GM21528 (cell line): Measurements from ENCODE around the gene SH3TC2.

Source experiments
- ATAC-seq: cut with Tn5 transposase; IDR thresholded peaks from one replicate; pipeline ENCODE4 v1.9.1; 2021; ENCODE audit warnings: mild to moderate bottlenecking, moderate library complexity; ENCODE audit not compliant: unreplicated experiment, low FRiP score

Gene SH3TC2

DNA sequence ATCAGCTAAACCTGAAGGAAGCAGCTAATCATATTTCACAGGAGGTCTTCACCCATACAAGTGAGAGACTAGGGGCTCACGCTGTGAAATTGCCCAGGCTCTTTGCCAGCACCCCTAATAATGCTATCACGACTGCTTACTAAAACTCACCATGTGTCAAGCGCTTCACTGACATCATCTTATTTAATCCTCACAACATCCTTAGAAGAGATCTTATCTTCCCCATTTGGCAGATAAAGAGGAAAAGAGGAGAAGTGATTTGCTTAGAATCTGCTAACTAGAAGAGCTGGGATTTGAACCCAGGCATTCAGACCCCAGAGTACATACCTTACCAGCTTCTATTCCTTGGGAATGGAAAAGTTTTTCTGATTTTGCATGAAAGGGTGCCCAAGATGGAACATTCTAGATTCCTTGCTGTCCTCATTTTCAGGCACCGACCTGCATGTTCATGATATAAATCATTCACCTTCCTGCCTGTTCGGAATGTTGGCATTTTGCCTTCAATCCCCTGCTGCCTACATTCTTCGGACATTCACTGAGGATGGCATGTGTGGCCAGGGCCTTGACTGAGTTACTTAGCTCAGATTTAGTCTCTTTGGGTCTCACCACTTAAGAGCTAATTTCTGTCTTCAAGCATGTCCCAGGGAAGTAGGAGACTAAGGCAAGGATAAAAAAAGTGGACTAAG lies 88.1 kb downstream of the SH3TC2 start:
- no peak for ATAC-seq

DNA sequence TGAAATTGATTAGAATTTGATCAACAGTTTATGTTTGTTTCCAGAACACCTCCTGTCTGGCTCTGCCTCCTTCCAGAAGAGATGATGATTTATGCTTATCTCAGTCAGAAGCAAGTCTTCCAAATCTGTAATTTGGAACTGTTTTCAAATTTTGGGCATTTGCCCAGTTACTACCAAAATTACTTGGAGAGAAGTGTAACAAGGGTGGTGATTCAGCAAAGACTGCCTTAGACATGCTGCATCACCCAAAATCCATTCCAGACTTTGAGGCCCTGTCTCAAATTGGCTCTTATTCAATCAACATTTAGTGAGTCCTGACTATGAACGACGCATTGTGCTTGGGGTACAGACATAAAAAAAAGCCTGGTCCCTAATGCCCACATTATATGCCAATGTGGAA lies 89.4 kb downstream of the SH3TC2 start:
- no peak for ATAC-seq

DNA sequence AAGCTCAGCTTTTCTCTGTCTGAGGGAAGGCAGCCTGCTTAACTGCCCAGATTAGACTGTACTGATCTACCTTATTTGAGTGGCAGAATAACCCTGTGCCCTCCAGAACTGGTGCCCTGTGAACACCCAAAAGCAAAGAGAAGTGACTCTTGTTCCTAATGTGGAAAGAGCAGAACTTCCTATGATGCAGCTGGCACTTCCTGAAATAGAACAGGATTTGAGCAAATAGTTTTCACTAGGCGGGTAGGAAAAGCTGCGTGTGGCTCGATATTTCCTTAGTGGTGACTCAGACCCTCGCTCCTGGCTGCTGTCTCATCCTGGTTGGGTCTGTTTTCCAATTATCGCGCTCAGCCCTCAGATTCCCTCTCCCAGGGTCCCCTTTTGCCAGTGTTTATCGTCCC lies 89.9 kb downstream of the SH3TC2 start:
- ATAC-seq, result no peak

DNA sequence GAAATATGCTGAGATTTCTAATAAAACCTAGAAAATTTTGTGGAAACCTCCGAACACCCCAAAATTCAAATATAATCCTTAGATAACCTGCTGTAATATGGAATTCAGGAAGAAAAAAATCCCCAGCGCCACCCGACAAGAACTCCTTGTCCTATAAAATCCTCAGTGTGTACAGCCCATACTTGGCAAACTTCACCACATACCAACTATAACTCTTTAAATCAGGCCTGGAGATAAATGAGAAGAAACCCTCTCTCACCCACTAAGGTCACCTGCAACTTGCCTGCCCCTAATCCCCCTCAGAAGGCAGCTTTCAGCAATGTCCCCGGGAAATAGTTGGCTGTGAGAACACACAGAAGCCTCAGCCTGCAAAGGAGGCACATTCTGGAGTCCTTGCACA lies 90.5 kb downstream of the SH3TC2 start:
- no peak for ATAC-seq

DNA sequence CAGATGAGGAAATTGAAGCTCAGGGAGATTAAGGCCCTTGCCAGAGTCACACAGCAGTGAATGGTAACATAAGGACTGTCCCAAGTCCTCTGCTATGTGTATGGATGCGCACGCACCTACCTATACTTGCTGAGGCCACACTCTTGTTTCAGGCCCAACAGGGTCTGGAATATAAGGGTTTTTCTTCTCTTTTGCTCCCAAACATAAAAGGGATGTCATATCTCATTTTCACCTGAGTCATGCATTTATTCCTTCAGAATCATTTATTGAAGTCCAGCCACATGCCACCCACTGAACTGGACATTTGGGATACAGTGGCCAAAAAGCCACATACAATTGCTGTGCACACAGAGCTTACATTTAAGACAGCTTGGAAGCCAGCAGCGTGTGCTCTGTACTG lies 92.0 kb downstream of the SH3TC2 start:
- ATAC-seq, result no peak

DNA sequence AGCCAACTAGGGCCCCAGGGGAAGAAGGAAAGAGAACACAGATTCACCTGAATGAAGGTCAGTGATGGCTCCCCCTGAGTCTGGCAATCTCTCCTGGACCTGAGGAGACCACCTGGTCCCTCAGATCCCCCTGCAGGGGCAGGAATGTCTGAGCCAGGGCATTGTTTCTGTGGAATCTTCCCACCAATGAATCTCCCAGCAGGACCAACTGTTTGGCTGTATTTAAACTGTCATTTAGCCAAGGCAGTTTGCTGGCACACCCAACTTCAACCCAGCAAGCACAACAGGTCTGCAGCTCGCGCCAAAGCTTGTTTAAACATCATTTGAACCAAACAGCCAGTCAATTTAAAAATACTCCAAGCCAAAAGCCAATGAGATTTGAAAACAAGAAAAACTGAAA lies 92.6 kb downstream of the SH3TC2 start:
- ATAC-seq, result no peak

DNA sequence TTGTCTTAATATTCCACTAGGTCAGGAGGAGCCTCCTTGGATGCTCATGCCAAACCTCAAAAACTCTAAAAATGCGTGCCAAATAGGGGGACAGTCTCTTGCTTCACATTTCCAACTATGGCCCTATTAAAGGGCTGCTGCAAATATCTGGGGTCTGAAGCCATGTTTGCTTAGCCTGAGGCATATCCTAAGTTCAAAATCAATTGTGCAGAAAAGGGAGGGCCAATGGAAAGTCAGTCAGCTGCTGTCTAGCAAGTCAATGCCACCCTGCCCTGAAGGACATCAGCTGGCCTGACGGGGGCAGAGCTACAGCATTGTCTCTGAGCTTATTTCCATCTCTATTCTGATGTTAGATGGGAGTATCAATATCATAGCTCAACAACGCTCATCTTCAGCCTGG lies 93.6 kb downstream of the SH3TC2 start:
- ATAC-seq, result no peak

DNA sequence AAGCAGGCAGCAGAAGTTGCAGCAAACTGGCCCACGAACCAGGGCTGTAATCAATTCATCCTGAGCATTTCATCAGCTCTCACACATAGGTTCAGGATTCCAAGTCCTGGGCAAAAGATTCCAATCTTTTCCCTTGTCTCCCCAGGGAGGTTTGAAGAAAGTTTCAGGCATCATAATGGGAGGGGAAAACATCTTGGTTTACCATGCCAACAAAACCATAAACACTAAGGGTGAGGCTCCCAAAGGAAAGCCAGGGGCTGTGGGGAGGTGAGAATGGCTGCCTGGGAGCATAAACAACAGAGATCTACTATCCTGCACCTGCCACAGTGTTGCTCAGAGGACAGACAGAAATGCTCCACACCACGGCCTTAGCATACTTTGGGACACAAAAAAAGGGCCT lies 94.6 kb downstream of the SH3TC2 start:
- ATAC-seq, result no peak

DNA sequence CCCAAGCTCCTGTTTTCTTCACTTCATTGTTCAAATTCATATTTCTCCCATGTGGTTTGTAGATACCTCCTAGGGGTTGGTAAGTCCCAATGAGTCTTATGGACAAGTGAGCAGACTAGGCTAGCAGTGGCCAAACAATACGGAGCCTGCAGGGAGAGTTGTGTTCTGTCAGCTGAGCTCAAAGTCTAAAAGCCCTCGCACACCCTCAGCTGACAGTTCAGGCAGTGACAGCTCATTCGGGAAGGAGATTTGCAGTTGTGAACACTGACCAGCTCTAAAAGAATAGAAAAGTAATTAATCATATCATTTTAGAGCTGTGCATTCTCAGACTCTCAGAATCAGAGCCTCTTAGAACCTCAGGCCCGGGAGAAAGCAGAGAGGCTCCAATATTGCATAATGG lies 95.1 kb downstream of the SH3TC2 start:
- no peak for ATAC-seq

DNA sequence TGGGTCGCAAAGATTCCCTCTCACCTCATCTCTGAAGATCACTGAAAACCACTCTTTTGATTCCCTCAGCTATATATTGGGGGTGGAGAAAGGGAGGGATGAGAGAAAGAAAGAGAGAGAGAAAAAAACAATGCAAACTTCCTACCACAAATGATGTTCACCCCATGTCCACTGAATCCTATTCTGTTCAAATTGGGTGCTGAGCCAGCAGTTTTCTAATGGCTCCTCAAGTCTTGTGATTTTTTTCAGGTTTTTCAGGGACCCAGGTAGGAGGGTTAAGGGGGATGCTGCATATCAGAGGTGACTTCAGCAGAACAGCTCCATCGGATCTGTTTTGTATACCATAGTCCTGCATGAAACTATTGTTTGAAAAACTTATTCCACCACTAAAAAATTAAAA lies 95.9 kb downstream of the SH3TC2 start:
- no peak for ATAC-seq

DNA sequence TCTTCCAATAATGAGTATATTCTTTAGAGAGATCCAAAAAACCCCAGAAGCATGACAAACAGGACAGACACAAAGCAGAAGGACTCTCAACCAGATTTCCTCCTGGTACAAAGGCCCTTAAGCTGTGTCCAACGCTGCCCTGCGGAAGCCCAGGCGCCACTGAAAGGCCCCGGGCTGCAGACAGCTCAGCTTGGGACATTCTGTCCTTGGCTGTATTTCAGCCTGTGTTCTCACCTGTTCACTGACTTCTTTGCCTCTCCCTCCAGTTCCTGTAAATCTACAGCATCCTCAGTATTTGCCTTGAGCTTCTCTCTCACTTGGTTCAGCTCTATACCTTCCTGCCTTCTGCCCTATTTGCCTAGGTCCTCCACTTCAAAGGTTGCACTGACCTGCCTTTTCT lies 96.5 kb downstream of the SH3TC2 start:
- ATAC-seq, result no peak

DNA sequence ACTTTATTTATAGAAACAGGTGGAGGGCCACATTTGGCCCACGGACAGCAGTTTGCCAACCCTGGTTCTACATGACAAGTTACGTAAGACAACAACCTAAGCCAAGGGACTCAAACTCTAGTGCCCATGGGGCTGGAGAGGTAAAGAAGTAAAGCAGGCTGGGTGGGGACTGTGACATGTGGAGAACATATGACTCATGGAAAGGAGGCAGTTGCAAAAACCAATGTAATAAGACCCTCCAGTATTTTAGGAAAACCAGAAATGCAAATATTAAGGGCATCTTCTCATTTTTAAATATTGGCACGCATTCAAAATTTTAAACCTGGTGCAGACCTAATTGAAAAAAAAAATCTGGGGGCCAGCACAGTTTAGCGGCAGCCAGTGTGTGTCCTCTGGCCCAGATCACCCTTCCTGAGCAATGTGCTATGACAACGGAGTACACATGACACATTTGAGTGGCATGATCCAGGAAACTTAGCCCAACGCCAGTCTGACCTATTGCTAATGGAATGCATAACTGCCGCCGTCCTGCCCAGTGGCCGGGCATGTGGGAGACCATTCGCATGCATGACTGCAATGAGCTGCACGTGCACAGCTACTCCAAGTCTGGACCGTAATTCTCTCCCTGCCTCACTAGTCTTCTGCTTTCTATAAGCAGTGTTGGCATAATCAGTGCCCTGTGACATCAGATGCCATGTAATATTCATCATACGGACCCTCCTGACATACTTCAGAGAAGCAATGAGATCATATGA lies 97.2 kb downstream of the SH3TC2 start:
- ATAC-seq, result no peak

DNA sequence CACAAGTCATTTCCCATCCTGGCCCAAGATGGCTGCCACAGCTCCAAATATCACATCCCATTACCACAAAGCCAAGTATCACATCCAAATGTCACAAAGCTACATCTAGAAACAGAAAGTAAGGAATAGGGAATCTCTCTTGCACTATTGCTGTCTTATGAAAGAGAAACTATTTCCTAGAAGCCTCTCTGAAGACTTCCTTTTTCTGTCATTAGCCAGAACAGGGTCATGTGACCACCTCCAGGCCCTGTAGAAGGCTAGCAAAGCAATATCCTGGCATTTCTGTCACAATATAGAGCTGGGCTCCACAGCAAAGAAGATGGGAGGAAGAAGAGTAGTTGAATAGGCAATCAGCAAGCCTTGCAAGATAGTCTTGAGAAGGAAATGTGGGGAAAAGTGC lies 99.2 kb downstream of the SH3TC2 start:
- no peak for ATAC-seq

DNA sequence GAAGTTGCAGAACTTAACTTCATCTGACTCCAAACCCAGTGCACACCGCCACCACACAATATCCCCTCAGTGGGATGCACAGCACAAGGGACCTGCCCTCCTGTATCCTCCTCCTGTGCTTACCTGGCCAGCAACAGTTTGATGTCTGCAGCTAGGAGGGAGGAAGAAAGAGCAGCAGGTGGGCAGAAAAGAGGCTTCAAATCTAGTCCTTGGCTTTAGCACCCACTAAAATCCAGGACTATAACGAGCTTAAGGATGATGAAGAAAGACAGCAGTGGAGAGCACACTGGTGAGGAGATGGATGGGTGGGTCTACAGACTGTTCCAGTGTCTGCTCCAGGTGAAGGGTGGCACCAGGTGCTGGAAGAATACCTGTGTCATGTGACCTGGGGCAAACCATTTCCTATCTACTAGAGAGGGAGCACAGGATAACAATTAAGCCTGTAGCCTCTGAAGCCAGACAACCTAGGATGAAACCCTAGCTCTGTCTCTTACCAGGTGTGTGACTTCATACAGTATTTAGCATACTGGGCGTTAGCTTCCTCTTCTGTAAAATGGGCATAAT lies 100.0 kb downstream of the SH3TC2 start:
- no peak for ATAC-seq

DNA sequence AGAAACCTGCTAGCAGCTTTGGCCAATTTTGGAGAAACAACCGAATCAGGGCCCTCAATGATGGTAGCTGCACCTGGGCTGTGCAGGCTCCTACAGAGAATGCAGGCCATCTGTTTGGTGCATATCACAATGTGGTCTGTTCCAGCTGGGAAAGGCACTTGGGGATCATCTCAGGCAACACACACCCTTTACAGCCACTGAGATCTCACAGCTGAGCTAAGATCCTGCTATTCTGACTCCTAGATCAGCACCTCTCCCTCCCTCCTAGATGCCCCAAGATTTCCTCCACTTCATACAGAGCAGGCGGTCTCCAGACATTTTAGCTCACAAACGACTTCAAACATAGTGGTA lies 100.7 kb downstream of the SH3TC2 start:
- no peak for ATAC-seq

DNA sequence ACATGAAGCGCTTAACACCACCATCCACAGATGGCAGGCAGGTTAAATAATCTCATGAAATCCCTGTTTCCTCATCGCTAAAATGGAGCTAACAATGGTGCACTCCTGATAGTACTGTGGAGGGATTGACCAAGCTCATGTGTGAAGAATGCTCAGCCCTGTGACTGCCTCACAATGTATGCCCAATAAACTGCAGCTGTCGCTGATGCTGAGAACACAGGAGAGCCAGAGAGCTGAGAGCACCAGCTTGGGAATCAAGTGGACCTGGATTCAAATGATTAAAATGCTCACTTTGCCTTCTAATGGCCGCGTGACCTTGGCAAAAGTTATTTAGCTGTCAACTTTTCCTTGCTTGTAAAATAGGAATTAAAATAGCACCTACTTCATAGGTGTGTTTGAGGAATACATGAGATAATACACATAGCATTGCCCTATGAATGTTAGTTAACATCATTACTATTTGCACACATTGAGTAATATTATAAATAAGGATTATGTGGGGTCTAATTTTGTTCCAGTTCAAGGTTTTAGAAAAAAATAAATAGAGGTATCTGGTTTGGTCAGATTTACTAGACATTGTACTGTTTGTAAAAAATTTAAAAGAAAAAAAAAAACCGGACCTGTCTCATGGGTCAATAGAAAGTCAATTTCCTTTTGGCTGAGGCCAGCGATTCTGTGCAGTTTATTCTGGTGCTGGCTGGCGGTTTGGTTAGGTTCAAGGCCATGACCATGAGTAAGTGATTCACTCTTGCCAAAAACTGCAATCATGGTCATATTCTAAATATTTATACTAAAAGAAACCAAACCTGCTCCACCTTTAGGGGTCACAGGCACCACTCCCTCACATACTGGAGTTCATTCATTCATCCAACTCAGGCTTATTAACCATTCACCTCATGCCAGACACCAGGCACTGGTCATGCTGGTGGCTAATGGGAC lies 101.3 kb downstream of the SH3TC2 start:
- no peak for ATAC-seq

DNA sequence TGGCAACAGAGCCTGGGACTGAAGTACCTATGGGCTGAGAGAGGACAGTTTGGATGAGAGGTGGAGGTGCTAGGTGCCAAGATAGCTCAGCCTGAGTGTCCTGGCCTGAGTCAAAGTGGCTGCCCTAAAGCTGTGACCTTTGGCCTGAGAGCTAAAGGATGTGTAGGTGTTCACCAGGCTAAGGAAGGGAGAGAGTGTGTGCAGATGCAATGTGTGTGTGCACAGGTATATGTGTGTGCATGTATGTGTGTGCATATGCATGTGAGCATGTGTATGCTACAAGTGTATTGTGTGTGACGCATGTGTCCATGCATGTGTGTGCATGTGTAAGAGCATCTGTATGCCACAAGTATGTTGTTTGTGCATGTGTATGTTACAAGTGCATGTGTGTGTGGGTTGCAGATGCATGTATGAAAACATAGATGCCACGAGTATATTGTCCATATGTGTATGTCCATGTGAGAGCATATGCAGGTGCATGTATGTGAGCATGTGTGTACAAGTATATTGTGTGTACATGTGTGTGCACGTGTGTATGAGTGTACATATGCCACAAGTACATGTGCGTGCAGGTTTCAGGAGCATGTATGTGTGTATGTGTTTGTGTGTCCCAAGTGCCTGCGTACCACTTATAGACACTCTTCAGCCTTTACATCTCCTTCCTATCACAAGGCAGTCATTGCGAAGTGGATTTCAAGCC lies 102.6 kb downstream of the SH3TC2 start:
- ATAC-seq, result no peak

DNA sequence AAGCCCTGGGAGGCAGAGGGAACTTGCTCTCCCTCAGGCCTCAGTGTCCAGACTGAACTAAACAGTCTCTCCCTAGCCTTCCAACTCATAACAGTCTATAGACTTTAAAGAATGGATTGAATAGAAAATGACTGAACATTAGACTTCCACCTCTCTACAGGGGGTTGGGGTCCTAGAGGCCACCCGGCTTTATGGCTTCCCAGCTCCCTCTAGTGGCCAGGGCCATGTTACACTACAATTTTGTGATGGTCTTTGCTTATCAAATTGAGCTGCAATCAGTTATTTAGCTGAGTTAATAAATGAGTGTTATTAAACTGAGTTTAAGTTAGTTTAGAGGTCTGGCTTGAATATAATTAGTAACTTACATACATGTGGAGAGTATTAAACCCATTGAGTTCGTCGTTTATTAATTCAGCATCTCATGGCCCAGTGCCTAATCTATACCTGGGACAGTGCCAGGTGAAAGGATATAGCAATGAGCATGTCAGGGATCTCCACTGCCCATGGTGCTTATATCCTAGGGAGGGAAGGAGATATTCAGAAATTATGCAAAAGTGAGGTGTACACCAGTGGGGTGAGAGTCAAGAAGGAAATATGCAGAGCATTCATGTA lies 105.2 kb downstream of the SH3TC2 start:
- no peak for ATAC-seq

DNA sequence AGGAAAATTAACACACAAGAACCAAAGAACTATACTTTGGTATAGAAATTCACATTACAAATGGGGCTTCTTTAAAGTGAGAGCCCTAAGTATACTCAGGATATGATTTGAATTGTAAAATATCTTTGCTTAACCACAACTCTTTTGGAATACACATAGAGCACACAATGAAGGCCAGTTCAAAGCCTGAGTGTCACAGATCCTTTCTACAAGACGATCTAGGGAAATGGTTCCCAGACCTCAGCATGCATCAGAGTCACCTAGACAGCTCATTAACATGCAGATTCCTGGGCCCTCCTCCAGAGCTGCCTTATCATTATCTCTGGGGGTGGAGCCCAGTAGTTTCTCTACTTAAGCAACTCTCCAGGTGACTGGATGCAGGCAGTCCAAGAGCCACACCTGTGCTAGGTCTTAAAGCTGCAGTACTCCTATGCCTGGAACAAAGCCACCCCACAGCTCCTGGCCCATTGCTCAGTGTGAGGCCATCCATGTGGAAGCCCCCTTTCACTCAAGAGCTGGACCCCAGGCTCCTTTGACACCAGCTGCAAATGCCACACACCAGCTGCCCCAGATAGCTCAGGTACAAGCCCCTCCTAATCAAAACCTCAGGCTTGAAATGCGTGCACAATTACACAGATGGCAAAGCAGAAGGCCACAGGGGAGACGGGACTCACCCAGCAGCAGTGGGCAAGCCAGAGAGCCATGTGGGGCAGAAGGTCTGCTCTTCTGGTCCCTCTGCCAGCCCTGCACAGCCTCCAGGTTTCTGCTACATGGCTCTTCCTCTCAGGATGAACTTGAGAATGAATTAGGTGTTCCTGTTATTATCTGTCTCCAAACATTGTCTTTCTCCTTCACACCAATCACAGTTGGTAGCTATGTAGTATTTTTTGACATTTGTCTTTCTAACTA lies 106.1 kb downstream of the SH3TC2 start:
- no peak for ATAC-seq
